ENCODE data around the gene AATF.
A peak's percentile ranks its signal among the peaks of the same experiment; 100 is the strongest.

AATF gene, protein sequence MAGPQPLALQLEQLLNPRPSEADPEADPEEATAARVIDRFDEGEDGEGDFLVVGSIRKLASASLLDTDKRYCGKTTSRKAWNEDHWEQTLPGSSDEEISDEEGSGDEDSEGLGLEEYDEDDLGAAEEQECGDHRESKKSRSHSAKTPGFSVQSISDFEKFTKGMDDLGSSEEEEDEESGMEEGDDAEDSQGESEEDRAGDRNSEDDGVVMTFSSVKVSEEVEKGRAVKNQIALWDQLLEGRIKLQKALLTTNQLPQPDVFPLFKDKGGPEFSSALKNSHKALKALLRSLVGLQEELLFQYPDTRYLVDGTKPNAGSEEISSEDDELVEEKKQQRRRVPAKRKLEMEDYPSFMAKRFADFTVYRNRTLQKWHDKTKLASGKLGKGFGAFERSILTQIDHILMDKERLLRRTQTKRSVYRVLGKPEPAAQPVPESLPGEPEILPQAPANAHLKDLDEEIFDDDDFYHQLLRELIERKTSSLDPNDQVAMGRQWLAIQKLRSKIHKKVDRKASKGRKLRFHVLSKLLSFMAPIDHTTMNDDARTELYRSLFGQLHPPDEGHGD

DNA sequence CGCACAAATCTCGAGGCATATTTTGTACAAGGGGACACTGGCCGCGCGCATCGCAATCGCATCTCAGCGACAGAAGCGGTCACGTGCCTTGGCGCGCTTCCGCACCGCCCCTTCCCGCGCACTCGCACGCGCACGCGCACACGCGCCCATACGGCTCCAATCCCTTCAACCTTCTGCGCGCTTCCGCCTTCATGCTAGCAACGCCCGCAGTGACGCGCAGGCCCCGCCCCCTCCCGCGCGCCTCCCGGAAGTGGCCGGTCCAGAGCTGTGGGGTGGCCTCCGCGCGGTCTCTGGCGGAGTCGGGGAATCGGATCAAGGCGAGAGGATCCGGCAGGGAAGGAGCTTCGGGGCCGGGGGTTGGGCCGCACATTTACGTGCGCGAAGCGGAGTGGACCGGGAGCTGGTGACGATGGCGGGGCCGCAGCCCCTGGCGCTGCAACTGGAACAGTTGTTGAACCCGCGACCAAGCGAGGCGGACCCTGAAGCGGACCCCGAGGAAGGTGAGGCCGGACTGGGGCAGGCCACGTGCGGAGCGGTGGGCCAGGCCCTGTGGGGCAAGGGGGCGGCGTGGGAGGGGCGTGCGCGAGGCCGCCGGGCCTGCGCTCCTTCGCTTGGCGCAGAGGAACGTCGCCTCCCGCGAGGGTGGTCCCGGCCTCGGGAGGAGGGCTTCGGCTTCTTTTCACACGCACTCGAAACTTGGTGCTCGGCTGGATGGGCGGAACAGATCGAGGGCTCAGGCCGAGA, at the start of gene AATF:
TSS of gene AATF (plus strand) at position 238 of the 744 bp plus-strand sequence. CDS start at position 410, 172 bp downstream.
- peak; percentile 88 to 91 for DNase-seq (ENCODE audit: low read depth in 2 of 2)

- no peak for DNase-seq (ENCODE audit: low read depth in 2 of 2)
Observed at GRCh38 chr17:36899250-36900159, 49.2 kb upstream of the AATF start.

DNA sequence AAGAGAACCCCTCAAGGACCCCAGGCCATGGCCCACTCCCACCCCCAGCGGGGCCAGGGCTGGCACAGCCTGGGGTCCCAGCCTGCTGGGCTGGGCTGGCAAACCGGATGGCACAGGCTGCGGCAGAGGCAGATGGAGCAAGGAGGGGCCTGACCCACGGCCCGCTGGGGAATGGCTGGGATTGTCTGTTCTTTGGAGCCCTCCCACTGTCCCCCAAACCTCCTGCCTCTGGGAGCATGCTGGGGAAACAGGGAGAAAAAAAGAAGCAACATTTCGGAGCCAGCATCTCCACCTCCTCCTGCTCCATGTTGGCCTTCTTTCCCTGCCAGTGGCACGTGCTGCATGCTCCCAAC, 48.6 kb upstream of the AATF start:
- DNase-seq (ENCODE audit: low read depth in 2 of 2): no peak

DNA sequence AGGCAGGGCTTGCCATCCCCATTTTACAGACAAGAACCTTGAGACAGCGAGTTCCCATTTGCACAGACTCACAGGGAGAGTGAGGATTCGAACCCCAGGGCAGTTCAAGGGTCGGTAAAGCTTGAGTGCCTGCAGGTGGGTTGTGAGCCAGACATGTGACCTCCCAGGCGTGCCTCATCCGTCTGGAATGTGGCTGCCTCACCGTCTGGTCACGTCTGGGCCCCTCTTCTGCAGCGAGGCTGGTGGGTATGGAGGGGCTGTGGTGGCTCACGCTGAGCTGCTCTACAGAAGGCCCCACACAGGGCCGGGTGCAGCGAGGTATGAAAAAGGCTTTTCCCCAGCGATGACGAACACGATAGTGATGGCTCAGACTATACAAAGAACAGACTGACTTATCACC, 47.2 kb upstream of the AATF start:
- DNase-seq (ENCODE audit: low read depth in 2 of 2): peak in 1 of 2 experiments; percentile 10

DNA sequence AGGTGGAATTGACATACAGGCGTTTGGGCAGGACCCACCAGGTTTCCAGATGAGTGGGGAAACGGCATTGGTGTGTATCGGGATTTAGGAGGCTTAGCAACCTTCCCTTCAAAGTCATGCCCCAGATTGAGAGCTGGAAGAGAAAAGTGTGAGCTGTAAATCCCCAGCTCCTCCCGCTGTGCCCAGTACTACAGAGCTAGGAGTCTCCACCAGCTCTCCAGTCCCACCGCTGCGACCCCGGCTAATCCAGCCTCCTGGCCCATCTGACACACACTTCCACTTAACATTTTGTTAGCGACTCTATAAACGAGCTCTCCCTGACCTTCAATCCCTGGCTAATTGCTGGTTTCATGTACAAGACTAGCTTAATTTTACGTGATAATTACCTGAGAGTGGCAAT, 41.3 kb upstream of the AATF start:
- no peak for DNase-seq (ENCODE audit: low read depth in 2 of 2)

GRCh38 chr17:36910513-36910912, 38.2 kb upstream of the AATF start:
- no peak for DNase-seq (ENCODE audit: low read depth in 2 of 2)

- no peak for DNase-seq (ENCODE audit: low read depth in 2 of 2)
Observed at GRCh38 chr17:36911001-36911400, 37.8 kb upstream of the AATF start.

- DNase-seq (ENCODE audit: low read depth in 2 of 2): no peak
Observed at GRCh38 chr17:36913132-36913531, 35.6 kb upstream of the AATF start.

GRCh38 chr17:36918211-36918691, 30.5 kb upstream of the AATF start:
- DNase-seq (ENCODE audit: low read depth in 2 of 2): no peak

DNA sequence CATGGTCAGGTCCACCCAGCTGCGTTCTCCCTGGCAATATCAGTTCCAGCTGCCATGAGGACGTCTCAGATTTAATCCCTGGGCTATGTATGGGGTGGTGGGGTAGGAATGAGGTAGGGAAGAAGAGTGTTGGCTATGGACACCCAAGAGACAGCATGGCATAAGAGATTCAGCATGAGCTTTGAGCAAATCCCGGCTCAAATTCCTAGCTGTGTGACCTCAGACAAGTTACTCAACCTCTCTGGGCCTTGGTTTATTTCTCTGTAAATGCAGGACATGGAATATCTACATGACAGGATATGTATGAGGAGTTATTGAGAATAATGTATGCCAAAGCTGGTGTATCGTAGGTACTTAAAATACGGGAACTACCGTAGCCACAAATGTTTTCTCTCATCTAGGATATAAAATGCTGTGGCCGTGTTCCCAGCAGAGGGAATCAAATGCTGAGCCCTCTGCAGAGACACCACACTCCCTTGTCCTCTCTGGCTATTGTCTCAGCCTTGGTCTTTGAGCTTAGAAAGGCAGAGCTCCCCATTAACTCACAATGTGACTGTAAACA, 29.3 kb upstream of the AATF start:
- DNase-seq (ENCODE audit: low read depth in 2 of 2): no peak

DNA sequence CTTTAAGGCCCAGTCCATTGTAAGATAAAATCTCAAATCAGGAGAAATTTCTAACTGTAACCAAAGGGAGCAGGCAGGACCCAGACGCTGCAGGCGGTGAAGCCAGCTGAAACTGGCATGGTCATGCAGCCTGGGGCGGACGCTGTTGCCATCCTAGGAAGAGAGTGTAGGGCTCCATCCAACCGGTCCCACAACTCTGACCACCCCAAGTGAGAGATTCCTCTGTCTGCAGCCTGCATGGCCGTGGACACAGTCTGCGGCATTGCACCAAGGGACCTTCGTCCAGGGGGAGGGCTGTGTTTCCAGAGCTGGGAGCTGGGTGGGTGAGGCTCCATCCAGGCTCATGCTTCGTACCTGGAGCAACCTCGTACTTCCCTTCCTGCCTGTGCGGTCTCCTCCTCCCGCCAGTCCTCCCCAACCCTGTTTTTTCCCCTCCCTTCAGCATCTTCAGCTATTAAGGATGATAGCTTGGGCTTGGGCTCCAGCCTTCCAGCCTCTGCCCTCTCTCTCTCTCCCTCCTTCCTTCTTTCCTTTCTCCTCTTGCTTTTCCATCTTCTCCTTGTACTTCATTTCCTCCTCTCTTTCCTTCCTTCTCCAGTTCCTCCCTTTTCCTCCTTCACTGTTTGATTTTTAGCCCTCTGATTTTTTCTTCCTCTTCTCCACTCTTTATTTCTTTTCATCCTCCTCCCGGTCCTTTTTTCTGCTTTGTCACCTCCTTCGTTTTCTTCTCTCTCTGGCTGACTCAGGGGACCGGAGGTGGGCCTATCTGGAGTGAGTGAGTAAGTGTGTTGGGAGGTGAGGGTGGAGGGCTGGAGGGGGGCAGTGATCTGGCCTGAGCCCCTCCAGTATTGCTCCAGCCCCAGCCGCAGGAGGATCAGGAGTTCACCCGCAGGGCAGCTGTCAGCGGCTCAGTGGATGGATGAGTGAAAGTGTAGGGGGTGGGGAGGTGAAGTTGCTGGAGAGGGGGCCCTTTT, 28.4 kb upstream of the AATF start:
- no peak for DNase-seq (ENCODE audit: low read depth in 2 of 2)

GRCh38 chr17:36921095-36921851, 27.5 kb upstream of the AATF start:
- peak in 1 of 2 experiments; percentile 4 for DNase-seq (ENCODE audit: low read depth in 2 of 2)

GRCh38 chr17:36922175-36922574, 26.6 kb upstream of the AATF start:
- DNase-seq (ENCODE audit: low read depth in 2 of 2): no peak

- no peak for DNase-seq (ENCODE audit: low read depth in 2 of 2)
Observed at GRCh38 chr17:36923814-36924221, 24.9 kb upstream of the AATF start.

DNA sequence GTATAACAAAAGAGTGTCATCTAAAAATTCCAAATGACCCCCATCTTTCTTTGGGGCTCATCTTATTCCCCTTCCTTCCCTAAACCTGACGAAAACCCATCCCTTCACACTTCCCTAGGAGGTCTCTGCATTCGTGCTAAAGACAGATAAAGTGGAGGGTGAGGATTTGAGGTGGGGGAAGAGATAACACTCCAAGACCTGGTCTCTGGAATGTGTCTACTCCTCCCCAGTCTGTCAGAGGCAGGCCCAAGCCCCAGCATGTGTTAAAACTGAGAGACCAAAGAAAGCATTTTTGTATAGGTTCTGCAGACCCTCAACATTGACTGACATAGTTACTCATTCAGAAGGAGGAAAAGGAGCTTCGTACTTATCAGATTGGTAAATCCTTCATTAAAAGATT, 22.5 kb upstream of the AATF start:
- no peak for DNase-seq (ENCODE audit: low read depth in 2 of 2)

- no peak for DNase-seq (ENCODE audit: low read depth in 2 of 2)
Observed at GRCh38 chr17:36926701-36927100, 22.1 kb upstream of the AATF start.

- DNase-seq (ENCODE audit: low read depth in 2 of 2): no peak
Observed at GRCh38 chr17:36928471-36929345, 20.0 kb upstream of the AATF start.

DNA sequence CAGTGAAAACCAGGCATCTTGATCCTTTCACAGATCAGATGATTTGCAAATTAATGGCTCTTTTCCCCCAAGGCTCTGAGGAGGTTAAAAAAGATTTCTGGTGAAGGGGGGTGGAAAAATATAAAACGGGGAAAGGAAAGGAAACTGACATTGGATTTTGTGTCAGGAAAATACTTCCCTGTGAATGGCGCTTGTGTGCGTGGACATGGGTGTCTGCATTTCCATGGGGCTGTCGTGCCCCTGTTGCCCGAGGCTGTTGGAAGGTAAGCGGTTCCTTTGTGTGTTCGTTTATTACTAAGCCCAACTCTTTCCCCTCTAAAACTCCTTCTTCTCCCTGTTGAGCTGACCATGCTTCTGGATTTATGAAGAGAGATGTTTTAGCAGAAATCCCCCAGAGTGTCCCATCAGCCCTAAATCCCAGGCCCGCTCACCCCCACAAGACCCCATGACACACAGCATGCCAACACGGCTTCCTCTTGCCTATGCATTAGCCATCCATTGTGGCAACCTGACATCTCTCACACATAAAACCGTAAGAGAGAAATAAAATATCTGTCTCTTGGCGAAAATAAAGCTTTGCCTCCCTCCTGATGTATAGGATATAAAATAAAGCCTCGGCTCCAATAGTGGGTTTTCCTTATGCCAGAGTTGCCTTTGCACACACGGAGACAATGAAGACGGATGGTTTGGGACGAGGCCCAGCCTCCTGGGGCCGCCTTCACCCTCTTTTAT, 18.7 kb upstream of the AATF start:
- no peak for DNase-seq (ENCODE audit: low read depth in 2 of 2)
